H1 (cell line): Measurements from ENCODE around the gene JMJD7. TPM values are rescaled to one million over a fixed set of nuclear protein-coding genes. Genes with fewer than 3 reads are reported as not detected.

Experiments used
- CTCF ChIA-PET: fragments of 300-600 bp; sonication (Branson Sonifier 250); formaldehyde crosslinking; loops from one replicate; lab custom pipeline; 2021; ENCODE audit not compliant: partially characterized antibody; lab: Charles Lee
- POLR2A ChIA-PET: fragments of 300-600 bp; sonication (Branson Sonifier 250); formaldehyde crosslinking; loops from one replicate; lab custom pipeline; 2021; ENCODE audit warnings: inconsistent platforms; ENCODE audit not compliant: partially characterized antibody; lab: Charles Lee
- DNase-seq, 2 experiments: peaks; one replicate each; pipeline versions ENCODE4 v3.0.0 to v3.0.0-alpha.2; 2010 to 2022; ENCODE audit warnings: low spot score in 2 of 2, low read depth in 1 of 2, mixed read lengths in 1 of 2
- FAIRE-seq: peaks from 2 replicates; lab custom pipeline; 2011; peaks lifted over from hg19 to GRCh38; lab: Jason Lieb, UNC
- H2AFZ ChIP-seq: 2 replicates; pipeline ENCODE4 v1.8.1; 2012; ENCODE audit warnings: low read length, inconsistent platforms
- H2AK5ac ChIP-seq: 2 replicates; pipeline ENCODE4 v1.6.1; 2013; ENCODE audit warnings: low read depth, low read length
- H2BK120ac ChIP-seq: replicated peaks from 2 replicates; pipeline ENCODE3; 2013; ENCODE audit warnings: low read depth, low read length, inconsistent platforms
- H2BK12ac ChIP-seq: 2 replicates; pipeline ENCODE4 v1.6.1; 2013; ENCODE audit warnings: low read depth, low read length
- H2BK15ac ChIP-seq: 2 replicates; pipeline ENCODE4 v1.6.1; 2013; ENCODE audit warnings: low read length
- H2BK20ac ChIP-seq: 2 replicates; pipeline ENCODE4 v1.6.1; 2013; ENCODE audit warnings: low read length
- H2BK5ac ChIP-seq: 2 replicates; pipeline ENCODE4 v1.6.1; 2013; ENCODE audit warnings: low read depth, low read length
- H3K14ac ChIP-seq: 2 replicates; pipeline ENCODE4 v1.6.1; 2013; ENCODE audit warnings: inconsistent platforms; ENCODE audit not compliant: insufficient read length
- H3K18ac ChIP-seq: 2 replicates; pipeline ENCODE4 v1.6.1; 2013; ENCODE audit warnings: low read length; ENCODE audit errors: extremely low read depth
- H3K23ac ChIP-seq: 2 replicates; pipeline ENCODE4 v1.6.1; 2013; ENCODE audit warnings: inconsistent platforms; ENCODE audit not compliant: insufficient read length
- H3K23me2 ChIP-seq: 2 replicates; pipeline ENCODE4 v1.6.1; 2013; ENCODE audit warnings: low read depth, low read length
- H3K27ac ChIP-seq: 2 replicates; pipeline ENCODE4 v1.6.1; 2011; ENCODE audit warnings: low read depth, low read length, inconsistent platforms
- H3K27me3 ChIP-seq, 4 experiments: replicated peaks in 1 of 4; 1 replicate in 1 of 4; 2 replicates in 3 of 4; pipeline versions ENCODE4 v1.6.1 to v1.8.1; 2011 to 2013; ENCODE audit warnings: low read length in 3 of 4, mild to moderate bottlenecking in 3 of 4, inconsistent platforms in 2 of 4, mixed read lengths in 2 of 4, moderate library complexity in 1 of 4; ENCODE audit not compliant: control insufficient read depth in 3 of 4, insufficient read depth in 3 of 4; ENCODE audit errors: extremely low read depth in 1 of 4
- H3K36me3 ChIP-seq, 4 experiments: 2 replicates each; pipeline versions ENCODE4 v1.6.1 to v1.8.1; 2011 to 2013; ENCODE audit warnings: mild to moderate bottlenecking in 4 of 4, low read length in 3 of 4, moderate library complexity in 2 of 4, control low read depth in 1 of 4, inconsistent platforms in 1 of 4; ENCODE audit not compliant: insufficient read depth in 4 of 4, control insufficient read depth in 2 of 4
- H3K4ac ChIP-seq: replicated peaks from 2 replicates; pipeline ENCODE3; 2013; ENCODE audit warnings: low read length, low read depth, mixed read lengths, inconsistent platforms; ENCODE audit not compliant: insufficient read length
- H3K4me1 ChIP-seq, 4 experiments: replicated peaks in 1 of 4; 1 replicate in 1 of 4; 2 replicates in 3 of 4; pipeline versions ENCODE4 v1.6.1 to v1.8.1; 2011 to 2013; ENCODE audit warnings: low read length in 3 of 4, inconsistent platforms in 2 of 4, mixed read lengths in 1 of 4; ENCODE audit not compliant: insufficient read depth in 4 of 4, control insufficient read depth in 3 of 4
- H3K4me2 ChIP-seq, 2 experiments: 2 replicates each; pipeline versions ENCODE4 v1.6.1 to v1.8.1; 2011 to 2013; ENCODE audit warnings: low read depth in 2 of 2, low read length in 2 of 2, control low read depth in 1 of 2, inconsistent platforms in 1 of 2, mild to moderate bottlenecking in 1 of 2; ENCODE audit not compliant: insufficient read depth in 1 of 2
- H3K4me3 ChIP-seq, 4 experiments: fragments of 200-600, 300-600 bp in 1 of 4; sonication (generic), shearing (Covaris generic), sonication (Bioruptor Twin) in 1 of 4; 2 replicates each; pipeline versions ENCODE4 v1.5.1 to v1.8.1; 2011 to 2016; ENCODE audit warnings: low read length in 4 of 4, low read depth in 3 of 4, control low read depth in 2 of 4, inconsistent platforms in 2 of 4, mild to moderate bottlenecking in 2 of 4, mixed read lengths in 1 of 4, moderate library complexity in 1 of 4; ENCODE audit not compliant: insufficient read depth in 2 of 4; ENCODE audit errors: extremely low read depth in 1 of 4
- H3K56ac ChIP-seq: replicated peaks from 2 replicates; pipeline ENCODE3; 2013; ENCODE audit warnings: low read depth, mild to moderate bottlenecking, mixed read lengths, low read length, inconsistent platforms; ENCODE audit not compliant: insufficient read length
- H3K79me1 ChIP-seq: 2 replicates; pipeline ENCODE4 v1.6.1; 2013; ENCODE audit warnings: low read depth, low read length, control low read depth
- H3K79me2 ChIP-seq, 2 experiments: 2 replicates each; pipeline versions ENCODE4 v1.6.1 to v1.8.1; 2012 to 2013; ENCODE audit warnings: low read length in 2 of 2, mild to moderate bottlenecking in 2 of 2, inconsistent platforms in 1 of 2; ENCODE audit not compliant: insufficient read depth in 2 of 2, control insufficient read depth in 1 of 2
- H3K9ac ChIP-seq, 4 experiments: replicated peaks in 1 of 4; 1 replicate in 1 of 4; 2 replicates in 3 of 4; pipeline versions ENCODE4 v1.6.1 to v1.8.1; 2011 to 2013; ENCODE audit warnings: low read depth in 3 of 4, low read length in 3 of 4, control low read depth in 2 of 4, mild to moderate bottlenecking in 2 of 4, moderate library complexity in 2 of 4, inconsistent platforms in 1 of 4; ENCODE audit errors: extremely low read depth in 1 of 4
- H3K9me3 ChIP-seq, 2 experiments: 2 replicates each; pipeline versions ENCODE4 v1.6.1 to v1.8.1; 2012 to 2013; ENCODE audit warnings: mild to moderate bottlenecking in 2 of 2, moderate library complexity in 2 of 2, control low read depth in 1 of 2, inconsistent platforms in 1 of 2, low read depth in 1 of 2, low read length in 1 of 2, mixed read lengths in 1 of 2; ENCODE audit not compliant: insufficient read depth in 2 of 2
- H4K20me1 ChIP-seq, 2 experiments: replicated peaks in 1 of 2; 2 replicates each; pipeline versions ENCODE3 to v1.8.1; 2011 to 2013; ENCODE audit warnings: inconsistent platforms in 2 of 2, low read length in 2 of 2, mild to moderate bottlenecking in 1 of 2; ENCODE audit not compliant: insufficient read depth in 2 of 2, control insufficient read depth in 1 of 2
- H4K5ac ChIP-seq: 2 replicates; pipeline ENCODE4 v1.6.1; 2013; ENCODE audit warnings: low read length, low read depth, mixed read lengths, inconsistent platforms; ENCODE audit not compliant: insufficient read length
- H4K8ac ChIP-seq: 2 replicates; pipeline ENCODE4 v1.8.0; 2013; ENCODE audit warnings: mild to moderate bottlenecking, moderate library complexity, low read length, inconsistent platforms; ENCODE audit not compliant: insufficient read depth; ENCODE audit errors: extremely low read depth
- H4K91ac ChIP-seq: replicated peaks from 2 replicates; pipeline ENCODE3; 2013; ENCODE audit warnings: low read length, mixed read lengths, inconsistent platforms; ENCODE audit not compliant: insufficient read length
- CBX5 ChIP-seq: fragments of 300-800, 300-1000 bp; sonication (generic); IDR thresholded peaks from 2 replicates; pipeline ENCODE4 v1.7.1; 2016; ENCODE audit warnings: antibody characterized with exemption, low read length, low read depth
- CEBPB ChIP-seq: IDR thresholded peaks from 2 replicates; pipeline ENCODE4 v1.6.1; 2012; ENCODE audit warnings: low read depth, low read length
- CHD1 ChIP-seq: IDR thresholded peaks from 2 replicates; pipeline ENCODE4 v1.6.1; 2012; ENCODE audit warnings: low read depth, low read length, improper control_type of control experiment
- CHD2 ChIP-seq: IDR thresholded peaks from 2 replicates; pipeline ENCODE4 v1.6.1; 2012; ENCODE audit warnings: low read length, improper control_type of control experiment
- GABPA ChIP-seq: IDR thresholded peaks from 2 replicates; pipeline ENCODE4 v1.6.1; 2011; ENCODE audit warnings: mild to moderate bottlenecking, low read length, moderate library complexity, borderline replicate concordance; ENCODE audit not compliant: insufficient read depth
- JUND ChIP-seq: IDR thresholded peaks from 2 replicates; pipeline ENCODE4 v1.6.1; 2011; ENCODE audit warnings: mild to moderate bottlenecking, improper control_type of control experiment, low read length
- KDM4A ChIP-seq: IDR thresholded peaks from one replicate; pipeline ENCODE4 v1.7.1; 2012; ENCODE audit warnings: low read depth, mild to moderate bottlenecking, moderate library complexity, low read length, inconsistent platforms; ENCODE audit not compliant: severe bottlenecking
- MAFK ChIP-seq: IDR thresholded peaks from 2 replicates; pipeline ENCODE4 v1.6.1; 2012; ENCODE audit warnings: low read depth, mild to moderate bottlenecking, improper control_type of control experiment, low read length
- NANOG ChIP-seq: IDR thresholded peaks from 2 replicates; pipeline ENCODE4 v1.6.1; 2011; ENCODE audit warnings: low read length, low read depth, mild to moderate bottlenecking, inconsistent platforms; ENCODE audit not compliant: insufficient read depth, poor library complexity, severe bottlenecking
- NRF1 ChIP-seq: IDR thresholded peaks from 2 replicates; pipeline ENCODE4 v1.6.1; 2011; ENCODE audit warnings: mild to moderate bottlenecking, low read depth, low read length, improper control_type of control experiment
- POLR2A ChIP-seq, 2 experiments: IDR thresholded peaks; 1 replicate in 1 of 2; 2 replicates in 1 of 2; pipeline ENCODE4 v1.6.1; 2011; ENCODE audit warnings: low read depth in 2 of 2, low read length in 2 of 2, mild to moderate bottlenecking in 2 of 2; ENCODE audit errors: control extremely low read depth in 1 of 2
- SIX5 ChIP-seq: IDR thresholded peaks from 2 replicates; pipeline ENCODE4 v1.6.1; 2011; ENCODE audit warnings: mild to moderate bottlenecking, low read depth, low read length
- SP4 ChIP-seq: IDR thresholded peaks from 2 replicates; pipeline ENCODE4 v1.6.1; 2012; ENCODE audit warnings: low read length, inconsistent platforms
- SUZ12 ChIP-seq: fragments of 200-600 bp; sonication (generic); IDR thresholded peaks from 2 replicates; pipeline ENCODE4 v1.6.1; 2012; ENCODE audit warnings: mild to moderate bottlenecking, inconsistent platforms, low read length, moderate library complexity, mixed read lengths
- WGBS, 2 experiments: shearing (Covaris generic) in 1 of 2; methylation state at CpG; one replicate each; pipeline versions ENCODE4 v1.1.6 to v1.1.7; 2013 to 2015; ENCODE audit warnings: low lambda C conversion rate in 2 of 2, mixed read lengths in 2 of 2, inconsistent platforms in 1 of 2, low coverage in 1 of 2, missing lambda C conversion rate in 1 of 2; ENCODE audit not compliant: insufficient replicate concordance in 2 of 2, insufficient coverage in 1 of 2, insufficient read length in 1 of 2; ENCODE audit errors: extremely low coverage in 1 of 2, missing lambda C conversion rate in 1 of 2; 5-methylcytosine and 5-hydroxymethylcytosine counted together
- polyA plus RNA-seq, 7 experiments: library from polyadenylated mRNA; depleted of rRNA in 3 of 7; stranded (reverse) in 5 of 7; unstranded in 2 of 7; fragments of >200 nt in 5 of 7; fragments of 200-250 nt in 2 of 7; gene quantifications; 1 replicate in 5 of 7; 2 replicates in 1 of 7; 4 replicates in 1 of 7; pipeline versions ENCODE4 v1.2.1 to v1.2.3, GENCODE V29; 2011 to 2013; ENCODE audit warnings: missing spikeins in 2 of 7, mixed read lengths in 2 of 7
- total RNA-seq: library from RNA; stranded (reverse); fragmentation: NEBNext Ultra II Directional; extraction: Animal tissue kit (Norgen Biotek cat#: 25700); gene quantifications from 2 replicates; pipeline ENCODE4 v1.2.1, GENCODE V29; 2021

Gene JMJD7
- total and polyA plus RNA-seq, 2 of the 8 experiments (the other 6 are each of a cell fraction or from before 2014, with no cell fraction given): 15.0 to 20.0 TPM

DNA sequence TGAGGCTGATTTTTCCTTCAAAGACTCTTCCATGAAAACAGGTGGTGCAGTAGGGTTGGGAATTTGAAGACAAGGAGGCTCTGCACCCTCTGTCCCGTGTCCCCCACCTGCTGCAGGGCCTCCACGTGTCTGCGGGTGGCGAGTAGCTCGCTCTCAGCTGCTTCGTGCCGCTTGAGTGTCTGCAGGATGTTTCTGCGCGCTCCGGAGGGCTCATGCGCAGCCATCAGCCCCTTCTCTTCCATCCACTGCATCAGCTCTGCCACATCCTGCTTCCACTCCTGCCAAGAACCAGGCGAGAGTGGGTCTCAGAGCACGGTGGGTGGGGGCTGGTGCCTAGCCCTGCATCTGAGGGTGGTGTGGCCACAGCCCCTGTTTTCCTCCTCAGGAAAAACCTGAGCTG is 48.1 kb downstream of the JMJD7 start:
- no peak overlapping the region for H3K27ac ChIP-seq
- H2BK5ac ChIP-seq: no peak overlapping the region
- H3K23ac ChIP-seq: no peak overlapping the region
- H3K79me2 ChIP-seq: no peaks in the 10 kb centered on the region
- no peak overlapping the region for H3K4me3 ChIP-seq
- H2AFZ ChIP-seq: no peak overlapping the region
- ChIA-PET CTCF (interaction anchor here (0.7 to 7.9 kb wide), 10 partner anchors 8 to 181 kb away, joined by 3 to 58 read pairs (median 4); partner anchors contain the start of gene MAPKBP1), POLR2A (interaction anchor here (1.0 to 1.9 kb wide), 3 partner anchors 14 to 24 kb away, joined by 3 to 5 read pairs (median 3); no protein-coding TSS in a partner anchor)
- no peak for DNase-seq
- H2BK12ac ChIP-seq: no peak overlapping the region
- no peak overlapping the region for H3K9ac ChIP-seq
- H2AK5ac ChIP-seq: no peak overlapping the region
- no peak overlapping the region for H4K8ac ChIP-seq
- H3K4me2 ChIP-seq: no peak overlapping the region
- FAIRE-seq: no peak
- no peak overlapping the region for H3K14ac ChIP-seq
- H2BK120ac ChIP-seq: no peak overlapping the region
- 85% methylated on average over 13 of the region's 13 CpGs; no CpG with 5 or more reads in 1 of the 2 experiments for WGBS, 2 experiments
- peaks cover 0 to 2% of the 10 kb centered on the region in 2 experiments for H4K20me1 ChIP-seq
- H2BK15ac ChIP-seq: no peak overlapping the region
- H4K5ac ChIP-seq: no peak overlapping the region
- H3K4ac ChIP-seq: no peak overlapping the region
- no peaks in the 10 kb centered on the region for H3K79me1 ChIP-seq
- H3K56ac ChIP-seq: no peak overlapping the region
- no peaks in the 10 kb centered on the region for H3K23me2 ChIP-seq
- no peak overlapping the region for H3K18ac ChIP-seq
- no peak overlapping the region for H2BK20ac ChIP-seq
- peaks cover 5 to 11% (median 8%) of the 10 kb centered on the region in 4 experiments for H3K27me3 ChIP-seq
- H3K4me1 ChIP-seq: no peaks in the 10 kb centered on the region
- H4K91ac ChIP-seq: no peak overlapping the region
- H3K36me3 ChIP-seq: no peaks in the 10 kb centered on the region
- H3K9me3 ChIP-seq: no peaks in the 10 kb centered on the region
- TF ChIP-seq NRF1 (no peak), SP4 (no peak), GABPA (no peak), JUND (no peak), SUZ12 (no peak), CBX5 (no peak), MAFK (no peak), CEBPB (no peak), CHD2 (no peak), NANOG (no peak), SIX5 (no peak), POLR2A (IDR thresholded peaks at IDR 0.05; ENCODE audit: control extremely low read depth in 1 of 2, low read depth in 2 of 2, low read length in 2 of 2) (no peak), KDM4A (no peak), CHD1 (no peak)
